GM12878 (cell line): Measurements from ENCODE around the gene ZPBP2. TPM values are rescaled to one million over a fixed set of nuclear protein-coding genes. Genes with fewer than 3 reads are reported as not detected.

Experiments used
- BCL3 ChIP-seq: IDR thresholded peaks from 2 replicates; pipeline ENCODE4 v1.6.1; 2011; ENCODE audit warnings: borderline replicate concordance, low read depth, mild to moderate bottlenecking, moderate library complexity, low read length; ENCODE audit not compliant: insufficient read depth, poor library complexity, severe bottlenecking
- BCLAF1 ChIP-seq: fragments of 450-650 bp; IDR thresholded peaks from 2 replicates; pipeline ENCODE4 v1.6.1; 2017; ENCODE audit warnings: antibody characterized with exemption, mild to moderate bottlenecking, moderate library complexity
- CBX3 ChIP-seq: fragments of 200-600 bp; sonication (generic); IDR thresholded peaks from 2 replicates; pipeline ENCODE4 v1.6.1; 2016; ENCODE audit warnings: low read depth, borderline replicate concordance
- CHD2 ChIP-seq: IDR thresholded peaks from 2 replicates; pipeline ENCODE4 v1.6.1; 2011; ENCODE audit warnings: low read depth, low read length, improper control_type of control experiment, borderline replicate concordance
- DPF2 ChIP-seq: fragments of 450-650 bp; IDR thresholded peaks from 2 replicates; pipeline ENCODE4 v1.6.1; 2017; ENCODE audit warnings: mild to moderate bottlenecking
- EED ChIP-seq: sonication (generic); IDR thresholded peaks from 2 replicates; pipeline ENCODE4 v1.6.1; 2016; ENCODE audit warnings: antibody characterized with exemption, low read depth
- EGR1 ChIP-seq, 2 experiments: IDR thresholded peaks; 1 replicate in 1 of 2; 2 replicates in 1 of 2; pipeline ENCODE4 v1.6.1; 2011 to 2012; ENCODE audit warnings: low read depth in 2 of 2, low read length in 2 of 2, borderline replicate concordance in 1 of 2, mild to moderate bottlenecking in 1 of 2, moderate library complexity in 1 of 2
- EP300 ChIP-seq, 2 experiments: fragments of 150-350 bp in 1 of 2; IDR thresholded peaks; 2 replicates each; pipeline ENCODE4 v1.6.1; 2011 to 2012; ENCODE audit warnings: low read depth in 2 of 2, low read length in 2 of 2, borderline replicate concordance in 1 of 2, improper control_type of control experiment in 1 of 2, inconsistent platforms in 1 of 2; ENCODE audit not compliant: control insufficient read depth in 1 of 2
- GATAD2B ChIP-seq: fragments of 450-650 bp; conservative IDR thresholded peaks from 2 replicates; pipeline ENCODE4 v1.6.1; 2017; ENCODE audit warnings: low read depth, mild to moderate bottlenecking, moderate library complexity
- IKZF1 ChIP-seq: fragments of 450-650 bp; conservative IDR thresholded peaks from 2 replicates; pipeline ENCODE4 v1.6.1; 2017; ENCODE audit warnings: antibody characterized with exemption, mild to moderate bottlenecking
- IRF4 ChIP-seq: IDR thresholded peaks from 2 replicates; pipeline ENCODE4 v1.6.1; 2011; ENCODE audit warnings: low read depth, low read length
- MEF2B ChIP-seq: fragments of 450-650 bp; IDR thresholded peaks from 2 replicates; pipeline ENCODE4 v1.6.1; 2018; ENCODE audit warnings: mild to moderate bottlenecking, moderate library complexity; ENCODE audit not compliant: partially characterized antibody, poor library complexity, severe bottlenecking
- MTA2 ChIP-seq: fragments of 450-650 bp; IDR thresholded peaks from 2 replicates; pipeline ENCODE4 v1.6.1; 2016; ENCODE audit warnings: low read depth, mild to moderate bottlenecking, moderate library complexity
- MYB ChIP-seq: fragments of 150-350 bp; IDR thresholded peaks from 2 replicates; pipeline ENCODE4 v1.6.1; 2014; ENCODE audit warnings: mild to moderate bottlenecking, low read depth, low read length, borderline replicate concordance
- NBN ChIP-seq: fragments of 450-650 bp; IDR thresholded peaks from 2 replicates; pipeline ENCODE4 v1.6.1; 2016
- PKNOX1 ChIP-seq: fragments of 450-650 bp; IDR thresholded peaks from 2 replicates; pipeline ENCODE4 v1.6.1; 2016; ENCODE audit warnings: mild to moderate bottlenecking
- RELB ChIP-seq: fragments of 450-650 bp; IDR thresholded peaks from 2 replicates; pipeline ENCODE4 v1.6.1; 2017; ENCODE audit warnings: low read depth, mild to moderate bottlenecking, moderate library complexity
- SPI1 ChIP-seq: IDR thresholded peaks from 2 replicates; pipeline ENCODE4 v1.6.1; 2011; ENCODE audit warnings: low read depth, mild to moderate bottlenecking, low read length, moderate library complexity, borderline replicate concordance; ENCODE audit not compliant: insufficient read depth
- WRNIP1 ChIP-seq: IDR thresholded peaks from 2 replicates; pipeline ENCODE4 v1.6.1; 2011; ENCODE audit warnings: low read depth, low read length, improper control_type of control experiment, borderline replicate concordance
- ZNF217 ChIP-seq: fragments of 450-650 bp; IDR thresholded peaks from 2 replicates; pipeline ENCODE4 v1.6.1; 2017; ENCODE audit warnings: antibody characterized with exemption, mild to moderate bottlenecking
- polyA plus RNA-seq, 11 experiments: library from polyadenylated mRNA; depleted of rRNA in 4 of 11; unstranded in 6 of 11; stranded (reverse) in 5 of 11; fragments of >200 nt; fragmentation: Nextera tagmentation in 4 of 11; fragmentation: Illumina TruSeq in 1 of 11; extraction: Ambion mirVana in 4 of 11; extraction: Trizol in 1 of 11; gene quantifications; 1 replicate in 1 of 11; 2 replicates in 10 of 11; pipeline versions ENCODE4 v1.2.1 to v1.2.3, GENCODE V29; 2011 to 2016; ENCODE audit warnings: inconsistent platforms in 2 of 11, missing spikeins in 2 of 11, low read depth in 1 of 11
- total RNA-seq, 4 experiments: library from RNA; depleted of rRNA in 3 of 4; stranded (reverse); fragments of >200 nt in 3 of 4; fragmentation: Illumina TruSeq in 1 of 4; extraction: Trizol in 1 of 4; gene quantifications; 2 replicates each; pipeline versions ENCODE4 v1.2.1 to v1.2.3, GENCODE V29; 2013 to 2021

ZPBP2 gene
- total and polyA plus RNA-seq, 10 of the 15 experiments (the other 5 are each of a cell fraction or from before 2014, with no cell fraction given): 0.33 to 1.0 (median 0.58) TPM

- TF ChIP-seq BCLAF1: no peak
- TF ChIP-seq IKZF1: peak; percentile 98
- TF ChIP-seq GATAD2B: peak; percentile 81; the same call in 1 of the 2 replicates
- no peak for TF ChIP-seq MYB
- TF ChIP-seq WRNIP1: 0 out of 2 replicates have a peak, but pooled peaks have one; percentile 42
- TF ChIP-seq DPF2: peak; percentile 90
- peak; percentile 95 for TF ChIP-seq MEF2B
- peak; percentile 54; the same call in 1 of the 2 replicates for TF ChIP-seq MTA2
- peak; percentile 84 for TF ChIP-seq EED
- peak in 1 of 2 experiments; percentile 37; a peak in 1 of 4 replicates for TF ChIP-seq EP300 (IDR thresholded peaks at IDR 0.05; ENCODE audit: borderline replicate concordance in 1 of 2, control insufficient read depth in 1 of 2, low read depth in 2 of 2, low read length in 2 of 2)
- TF ChIP-seq RELB: peak; percentile 89
- peak; percentile 69 for TF ChIP-seq NBN
- peak; percentile 49 for TF ChIP-seq SPI1
- no peak for TF ChIP-seq CHD2
- no peak for TF ChIP-seq CBX3
- peak; percentile 61 for TF ChIP-seq BCL3
- TF ChIP-seq PKNOX1: peak; percentile 96
- 0 out of 3 replicates have a peak, but pooled peaks of 1 of the 2 experiments have one; percentile 1 for TF ChIP-seq EGR1 (IDR thresholded peaks at IDR 0.05; ENCODE audit: borderline replicate concordance in 1 of 2, low read depth in 2 of 2, low read length in 2 of 2)
- 0 out of 2 replicates have a peak, but pooled peaks have one; percentile 18 for TF ChIP-seq IRF4
- TF ChIP-seq ZNF217: 0 out of 2 replicates have a peak, but pooled peaks have one; percentile 15
Observed at GRCh38 chr17:39920218-39921210, 52.5 kb downstream of the ZPBP2 start (continued).
